HepG2 (cell line): ENCODE data around the gene CASZ1. TPM values are rescaled to one million over a fixed set of nuclear protein-coding genes. Genes with fewer than 3 reads are reported as not detected.

ENCODE experiments used
- ATAC-seq: fragments of 200-7000 bp; cut with Tn5 transposase; 3 replicates; pipeline ENCODE4 v1.9.1; 2020; ENCODE audit warnings: mild to moderate bottlenecking, moderate library complexity
- BruUV-seq: library from RNA; stranded (reverse); fragments of 400-500 nt; replicated peaks from 2 replicates; lab custom pipeline; 2021; lab: Mats Ljungman, UMichigan
- CTCF ChIA-PET: fragments of 300-600 bp; formaldehyde crosslinking; extraction: SDS; loops from one replicate; lab custom pipeline; 2021; ENCODE audit warnings: low total read pairs, inconsistent platforms, low intra/inter-chr PET ratio; lab: Yijun Ruan, JAX
- POLR2A ChIA-PET: fragments of 350-600 bp; sonication (Branson Sonifier 250); formaldehyde crosslinking; loops from one replicate; lab custom pipeline; 2020; ENCODE audit warnings: antibody characterized with exemption, inconsistent platforms; lab: Yijun Ruan, JAX
- DNase-seq: peaks from one replicate; pipeline ENCODE4 v3.0.0-alpha.2; 2015; ENCODE audit warnings: low spot score
- FAIRE-seq: peaks from 3 replicates; lab custom pipeline; 2011; peaks lifted over from hg19 to GRCh38; lab: Jason Lieb, UNC
- H2AFZ ChIP-seq: one replicate; pipeline ENCODE4 v1.6.1; 2011; ENCODE audit warnings: low read length, inconsistent platforms
- H3K27ac ChIP-seq: fragments of 300-600 bp; 3 replicates; pipeline ENCODE4 v1.8.0; 2011; ENCODE audit warnings: mixed run types, mild to moderate bottlenecking, mixed read lengths, low read length, inconsistent platforms; ENCODE audit not compliant: insufficient read depth; ENCODE audit errors: extremely low read length
- H3K27me3 ChIP-seq, 2 experiments: fragments of 200-600 bp in 1 of 2; 2 replicates in 1 of 2; 3 replicates in 1 of 2; pipeline versions ENCODE4 v1.6.0 to v1.8.0; 2011; ENCODE audit warnings: low read length in 2 of 2, mild to moderate bottlenecking in 2 of 2, moderate library complexity in 2 of 2, inconsistent platforms in 1 of 2; ENCODE audit not compliant: insufficient read depth in 2 of 2, control insufficient read depth in 1 of 2
- H3K36me3 ChIP-seq, 2 experiments: fragments of 200-600 bp in 1 of 2; replicated peaks in 1 of 2; 2 replicates in 1 of 2; 3 replicates in 1 of 2; pipeline versions ENCODE4 v1.5.1 to v1.8.0; 2011; ENCODE audit warnings: low read length in 2 of 2, inconsistent platforms in 1 of 2; ENCODE audit not compliant: insufficient read depth in 2 of 2, control insufficient read depth in 1 of 2
- H3K4me1 ChIP-seq: 2 replicates; pipeline ENCODE4 v1.5.1; 2012; ENCODE audit warnings: low read length, inconsistent platforms; ENCODE audit not compliant: insufficient read depth
- H3K4me2 ChIP-seq: 2 replicates; pipeline ENCODE4 v1.6.0; 2011; ENCODE audit warnings: low read depth, low read length, inconsistent platforms
- H3K4me3 ChIP-seq, 3 experiments: fragments of 200-600 bp in 1 of 3; sonication (generic), shearing (Covaris generic) in 1 of 3; replicated peaks in 1 of 3; 2 replicates each; pipeline ENCODE4 v1.5.1; 2011 to 2016; ENCODE audit warnings: low read length in 3 of 3, inconsistent platforms in 2 of 3, low read depth in 2 of 3, mild to moderate bottlenecking in 2 of 3, control low read depth in 1 of 3, mixed read lengths in 1 of 3; ENCODE audit not compliant: insufficient read depth in 1 of 3
- H3K79me2 ChIP-seq: one replicate; pipeline ENCODE4 v1.6.1; 2011; ENCODE audit warnings: low read length, inconsistent platforms; ENCODE audit not compliant: insufficient read depth
- H3K9ac ChIP-seq: 2 replicates; pipeline ENCODE4 v1.6.0; 2011; ENCODE audit warnings: mild to moderate bottlenecking, low read depth, low read length, inconsistent platforms; ENCODE audit not compliant: insufficient read depth
- H3K9me3 ChIP-seq: 2 replicates; pipeline ENCODE4 v1.5.1; 2012; ENCODE audit warnings: mild to moderate bottlenecking, low read length
- H4K20me1 ChIP-seq: 2 replicates; pipeline ENCODE4 v1.6.0; 2011; ENCODE audit warnings: inconsistent platforms, mild to moderate bottlenecking, low read length, moderate library complexity; ENCODE audit not compliant: insufficient read depth
- KDM5B ChIP-seq: sonication (generic); formaldehyde crosslinking; IDR thresholded peaks from 2 replicates; pipeline ENCODE4 v1.4.0; 2020; ENCODE audit warnings: missing genetic modification reagents, mild to moderate bottlenecking, borderline replicate concordance
- NFRKB ChIP-seq: fragments of 450-650 bp; IDR thresholded peaks from 2 replicates; pipeline ENCODE4 v1.6.1; 2017
- PRPF4 ChIP-seq: fragments of 200-400 bp; formaldehyde crosslinking; IDR thresholded peaks from 2 replicates; pipeline ENCODE4 v1.6.1; 2016; ENCODE audit warnings: low read length, low read depth; ENCODE audit not compliant: poor library complexity, severe bottlenecking
- TFAP4 ChIP-seq: sonication (generic); IDR thresholded peaks from 2 replicates; pipeline ENCODE4 v1.6.1; 2016; ENCODE audit warnings: low read depth, borderline replicate concordance
- WGBS: methylation state at CpG from one replicate; pipeline ENCODE4 v1.1.6; 2017; ENCODE audit warnings: low lambda C conversion rate; 5-methylcytosine and 5-hydroxymethylcytosine counted together
- in situ Hi-C: cut with HindIII; loops from 2 replicates; pipeline ENCODE4 v1.10.0; 2017; ENCODE audit warnings: low pct_unique_long_range_greater_than_20kb; ENCODE audit not compliant: extremely low pct_ligation_motif_present
- intact Hi-C: fragments of 100-400 bp; cut with micrococcal nuclease; formaldehyde crosslinking; loops from one replicate; pipeline ENCODE4 v1.10.0; 2022; ENCODE audit not compliant: unreplicated experiment
- polyA plus RNA-seq, 8 experiments: library from polyadenylated mRNA; depleted of rRNA in 3 of 8; stranded (reverse) in 7 of 8; unstranded in 1 of 8; fragments of >200 nt; fragmentation: Illumina TruSeq in 4 of 8; extraction: Trizol in 4 of 8; gene quantifications; 2 replicates each; pipeline versions ENCODE4 v1.2.1 to v1.2.3, GENCODE V29; 2011 to 2016; ENCODE audit warnings: low read depth in 4 of 8, missing spikeins in 1 of 8, mixed read lengths in 1 of 8; ENCODE audit not compliant: insufficient read depth in 1 of 8
- total RNA-seq, 5 experiments: library from RNA; depleted of rRNA; stranded (reverse); fragments of >200 nt; fragmentation: Illumina TruSeq; extraction: Trizol; gene quantifications; 2 replicates each; pipeline ENCODE4 v1.2.3, GENCODE V29; 2016; ENCODE audit warnings: low read depth in 1 of 5
- TF ChIP-seq, protein P1 (sequence below): sonication (generic); formaldehyde crosslinking; IDR thresholded peaks from 2 replicates; pipeline ENCODE4 v1.8.1; 2023; ENCODE audit warnings: mild to moderate bottlenecking, inconsistent platforms, moderate library complexity, missing genetic modification reagents, borderline replicate concordance
- TF ChIP-seq, protein P2 (sequence below): sonication (generic); formaldehyde crosslinking; IDR thresholded peaks from 2 replicates; pipeline ENCODE4 v1.4.0; 2020; ENCODE audit warnings: missing genetic modification reagents

CASZ1 gene
- total and polyA plus RNA-seq, 2 of the 13 experiments (the other 11 are each of a cell fraction or from before 2014, with no cell fraction given), result 1.9 to 3.7 TPM

DNA sequence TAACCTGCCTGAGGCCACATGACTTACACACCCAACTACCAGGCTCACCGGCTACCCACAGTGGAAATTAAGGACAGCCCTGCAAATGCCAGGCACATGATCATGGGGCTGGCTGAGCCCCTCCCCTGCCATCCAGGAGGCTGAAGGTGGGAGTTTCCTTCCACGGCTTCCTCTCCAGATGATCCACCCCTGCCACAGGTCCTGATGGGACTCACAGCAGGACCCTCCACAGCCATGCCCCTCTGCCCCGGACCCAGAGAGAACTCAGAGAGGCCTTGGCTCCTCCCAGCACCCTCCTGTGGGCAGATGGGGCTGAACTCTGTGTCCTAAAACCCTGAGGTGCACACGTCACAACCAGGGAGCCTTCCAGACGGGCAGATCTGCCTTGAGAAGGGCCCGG is 29.1 kb upstream of the CASZ1 start:
- TF ChIP-seq KDM5B (CRISPR knock-in tag), result no peak
- TF ChIP-seq NFRKB, result no peak
- TF ChIP-seq, protein P1, sequence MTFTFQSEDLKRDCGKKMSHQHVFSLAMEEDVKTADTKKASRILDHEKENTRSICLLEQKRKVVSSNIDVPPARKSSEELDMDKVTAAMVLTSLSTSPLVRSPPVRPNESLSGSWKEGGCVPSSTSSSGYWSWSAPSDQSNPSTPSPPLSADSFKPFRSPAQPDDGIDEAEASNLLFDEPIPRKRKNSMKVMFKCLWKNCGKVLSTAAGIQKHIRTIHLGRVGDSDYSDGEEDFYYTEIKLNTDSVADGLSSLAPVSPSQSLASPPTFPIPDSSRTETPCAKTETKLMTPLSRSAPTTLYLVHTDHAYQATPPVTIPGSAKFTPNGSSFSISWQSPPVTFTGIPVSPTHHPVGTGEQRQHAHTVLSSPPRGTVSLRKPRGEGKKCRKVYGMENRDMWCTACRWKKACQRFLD (CRISPR knock-in tag), result no peak
- no peak for TF ChIP-seq PRPF4
- TF ChIP-seq, protein P2, sequence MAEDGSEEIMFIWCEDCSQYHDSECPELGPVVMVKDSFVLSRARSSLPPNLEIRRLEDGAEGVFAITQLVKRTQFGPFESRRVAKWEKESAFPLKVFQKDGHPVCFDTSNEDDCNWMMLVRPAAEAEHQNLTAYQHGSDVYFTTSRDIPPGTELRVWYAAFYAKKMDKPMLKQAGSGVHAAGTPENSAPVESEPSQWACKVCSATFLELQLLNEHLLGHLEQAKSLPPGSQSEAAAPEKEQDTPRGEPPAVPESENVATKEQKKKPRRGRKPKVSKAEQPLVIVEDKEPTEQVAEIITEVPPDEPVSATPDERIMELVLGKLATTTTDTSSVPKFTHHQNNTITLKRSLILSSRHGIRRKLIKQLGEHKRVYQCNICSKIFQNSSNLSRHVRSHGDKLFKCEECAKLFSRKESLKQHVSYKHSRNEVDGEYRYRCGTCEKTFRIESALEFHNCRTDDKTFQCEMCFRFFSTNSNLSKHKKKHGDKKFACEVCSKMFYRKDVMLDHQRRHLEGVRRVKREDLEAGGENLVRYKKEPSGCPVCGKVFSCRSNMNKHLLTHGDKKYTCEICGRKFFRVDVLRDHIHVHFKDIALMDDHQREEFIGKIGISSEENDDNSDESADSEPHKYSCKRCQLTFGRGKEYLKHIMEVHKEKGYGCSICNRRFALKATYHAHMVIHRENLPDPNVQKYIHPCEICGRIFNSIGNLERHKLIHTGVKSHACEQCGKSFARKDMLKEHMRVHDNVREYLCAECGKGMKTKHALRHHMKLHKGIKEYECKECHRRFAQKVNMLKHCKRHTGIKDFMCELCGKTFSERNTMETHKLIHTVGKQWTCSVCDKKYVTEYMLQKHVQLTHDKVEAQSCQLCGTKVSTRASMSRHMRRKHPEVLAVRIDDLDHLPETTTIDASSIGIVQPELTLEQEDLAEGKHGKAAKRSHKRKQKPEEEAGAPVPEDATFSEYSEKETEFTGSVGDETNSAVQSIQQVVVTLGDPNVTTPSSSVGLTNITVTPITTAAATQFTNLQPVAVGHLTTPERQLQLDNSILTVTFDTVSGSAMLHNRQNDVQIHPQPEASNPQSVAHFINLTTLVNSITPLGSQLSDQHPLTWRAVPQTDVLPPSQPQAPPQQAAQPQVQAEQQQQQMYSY (CRISPR knock-in tag), result no peak
- no peak for TF ChIP-seq TFAP4
- DNase-seq (no peak), FAIRE-seq (no peak), ATAC-seq (no peak)
- no peak overlapping the region for H3K9ac ChIP-seq
- 0 out of 2 replicates have a peak, but pooled peaks cover 3% of the 10 kb centered on the region for H4K20me1 ChIP-seq
- H3K79me2 ChIP-seq, result no peaks in the 10 kb centered on the region
- no peak overlapping the region for H3K4me2 ChIP-seq
- intact Hi-C loops (no loop called here), in situ Hi-C loops (no loop called here)
- BruUV-seq, result no TSS peak
- no peak overlapping the region for H3K27ac ChIP-seq
- H3K27me3 ChIP-seq, result peaks cover 6 to 47% of the 10 kb centered on the region in 2 experiments
- 0% methylated on average over 1 of the region's 6 CpGs for WGBS
- H2AFZ ChIP-seq, result no peak overlapping the region
- H3K36me3 ChIP-seq, result no peaks in the 10 kb centered on the region
- ChIA-PET CTCF (no interaction called here), POLR2A (no interaction called here)
- H3K9me3 ChIP-seq, result no peaks in the 10 kb centered on the region
- H3K4me1 ChIP-seq, result peaks cover 17% of the 10 kb centered on the region; the same call in 1 of the 2 replicates
- no peak overlapping the region for H3K4me3 ChIP-seq
